Keratinocyte (primary cell): ENCODE measurements around the gene RC3H1.

Experiments used
- EZH2 ChIP-seq: IDR thresholded peaks from one replicate; pipeline ENCODE4 v1.6.1; 2012; ENCODE audit warnings: inconsistent platforms, mild to moderate bottlenecking, low read length, moderate library complexity
- TF ChIP-seq, protein P1 (sequence below), 3 experiments: IDR thresholded peaks in 1 of 3; conservative IDR thresholded peaks in 1 of 3; optimal IDR thresholded peaks in 1 of 3; 2 replicates in 2 of 3; 3 replicates in 1 of 3; pipeline versions ENCODE3 to v1.5.1; 2011; ENCODE audit warnings: low read length in 3 of 3, mild to moderate bottlenecking in 3 of 3, moderate library complexity in 2 of 3, control low read depth in 1 of 3, inconsistent platforms in 1 of 3; ENCODE audit not compliant: insufficient read depth in 2 of 3; ENCODE audit errors: extremely low read depth in 1 of 3

GRCh38 chr1:174039027-174039426 is 16.9 kb upstream of the RC3H1 start:
- TF ChIP-seq, protein P1, sequence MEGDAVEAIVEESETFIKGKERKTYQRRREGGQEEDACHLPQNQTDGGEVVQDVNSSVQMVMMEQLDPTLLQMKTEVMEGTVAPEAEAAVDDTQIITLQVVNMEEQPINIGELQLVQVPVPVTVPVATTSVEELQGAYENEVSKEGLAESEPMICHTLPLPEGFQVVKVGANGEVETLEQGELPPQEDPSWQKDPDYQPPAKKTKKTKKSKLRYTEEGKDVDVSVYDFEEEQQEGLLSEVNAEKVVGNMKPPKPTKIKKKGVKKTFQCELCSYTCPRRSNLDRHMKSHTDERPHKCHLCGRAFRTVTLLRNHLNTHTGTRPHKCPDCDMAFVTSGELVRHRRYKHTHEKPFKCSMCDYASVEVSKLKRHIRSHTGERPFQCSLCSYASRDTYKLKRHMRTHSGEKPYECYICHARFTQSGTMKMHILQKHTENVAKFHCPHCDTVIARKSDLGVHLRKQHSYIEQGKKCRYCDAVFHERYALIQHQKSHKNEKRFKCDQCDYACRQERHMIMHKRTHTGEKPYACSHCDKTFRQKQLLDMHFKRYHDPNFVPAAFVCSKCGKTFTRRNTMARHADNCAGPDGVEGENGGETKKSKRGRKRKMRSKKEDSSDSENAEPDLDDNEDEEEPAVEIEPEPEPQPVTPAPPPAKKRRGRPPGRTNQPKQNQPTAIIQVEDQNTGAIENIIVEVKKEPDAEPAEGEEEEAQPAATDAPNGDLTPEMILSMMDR (optimal IDR thresholded peaks at IDR 0.05 in 1 of 3, IDR thresholded peaks at IDR 0.05 in 1 of 3, conservative IDR thresholded peaks at IDR 0.05 in 1 of 3; ENCODE audit: extremely low read depth in 1 of 3, insufficient read depth in 2 of 3, low read length in 3 of 3) = no peak
- TF ChIP-seq EZH2 = no peak
